ENCODE measurements around the gene MSRB3.

The MSRB3 gene

DNA sequence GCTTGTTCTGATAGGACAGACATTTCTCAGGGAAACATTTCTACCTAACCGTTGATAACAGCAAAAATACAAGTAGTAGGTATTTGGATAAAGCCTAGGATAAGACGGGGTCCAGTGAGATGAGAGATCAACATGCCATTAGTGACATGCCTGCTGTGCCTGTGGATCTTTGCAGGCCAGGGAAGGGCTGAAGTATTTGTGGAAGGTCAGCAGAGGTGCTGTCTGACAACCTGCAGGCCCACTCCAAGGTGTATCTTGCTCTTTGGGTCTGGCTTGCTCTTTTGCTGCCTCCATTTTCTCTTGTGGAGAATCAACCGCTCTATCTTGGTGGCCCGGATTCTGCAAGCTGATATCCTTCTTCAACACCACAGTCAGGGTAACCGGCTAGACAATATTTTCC is 46.7 kb downstream of the MSRB3 start:
- H3K4me3 ChIP-seq (ENCODE audit: low read depth, low read length) = no peak overlapping the region
- no peak overlapping the region for H3K4me2 ChIP-seq (ENCODE audit: low read length)
- H3K27me3 ChIP-seq (ENCODE audit: control insufficient read depth, insufficient read depth, low read length) = no peaks in the 10 kb centered on the region
- TF ChIP-seq, protein P1, sequence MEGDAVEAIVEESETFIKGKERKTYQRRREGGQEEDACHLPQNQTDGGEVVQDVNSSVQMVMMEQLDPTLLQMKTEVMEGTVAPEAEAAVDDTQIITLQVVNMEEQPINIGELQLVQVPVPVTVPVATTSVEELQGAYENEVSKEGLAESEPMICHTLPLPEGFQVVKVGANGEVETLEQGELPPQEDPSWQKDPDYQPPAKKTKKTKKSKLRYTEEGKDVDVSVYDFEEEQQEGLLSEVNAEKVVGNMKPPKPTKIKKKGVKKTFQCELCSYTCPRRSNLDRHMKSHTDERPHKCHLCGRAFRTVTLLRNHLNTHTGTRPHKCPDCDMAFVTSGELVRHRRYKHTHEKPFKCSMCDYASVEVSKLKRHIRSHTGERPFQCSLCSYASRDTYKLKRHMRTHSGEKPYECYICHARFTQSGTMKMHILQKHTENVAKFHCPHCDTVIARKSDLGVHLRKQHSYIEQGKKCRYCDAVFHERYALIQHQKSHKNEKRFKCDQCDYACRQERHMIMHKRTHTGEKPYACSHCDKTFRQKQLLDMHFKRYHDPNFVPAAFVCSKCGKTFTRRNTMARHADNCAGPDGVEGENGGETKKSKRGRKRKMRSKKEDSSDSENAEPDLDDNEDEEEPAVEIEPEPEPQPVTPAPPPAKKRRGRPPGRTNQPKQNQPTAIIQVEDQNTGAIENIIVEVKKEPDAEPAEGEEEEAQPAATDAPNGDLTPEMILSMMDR (IDR thresholded peaks at IDR 0.05) = no peak
- no peaks in the 10 kb centered on the region for H3K9me3 ChIP-seq (ENCODE audit: control insufficient read depth, low read length)
- no peaks in the 10 kb centered on the region for H3K36me3 ChIP-seq (ENCODE audit: control insufficient read depth, insufficient read depth, low read length)
- H3K27ac ChIP-seq = no peak overlapping the region
- H2AFZ ChIP-seq = no peak overlapping the region
- H3K4me1 ChIP-seq = no peaks in the 10 kb centered on the region
- no peaks in the 10 kb centered on the region for H3K79me2 ChIP-seq
- H3K9ac ChIP-seq = no peak overlapping the region

DNA sequence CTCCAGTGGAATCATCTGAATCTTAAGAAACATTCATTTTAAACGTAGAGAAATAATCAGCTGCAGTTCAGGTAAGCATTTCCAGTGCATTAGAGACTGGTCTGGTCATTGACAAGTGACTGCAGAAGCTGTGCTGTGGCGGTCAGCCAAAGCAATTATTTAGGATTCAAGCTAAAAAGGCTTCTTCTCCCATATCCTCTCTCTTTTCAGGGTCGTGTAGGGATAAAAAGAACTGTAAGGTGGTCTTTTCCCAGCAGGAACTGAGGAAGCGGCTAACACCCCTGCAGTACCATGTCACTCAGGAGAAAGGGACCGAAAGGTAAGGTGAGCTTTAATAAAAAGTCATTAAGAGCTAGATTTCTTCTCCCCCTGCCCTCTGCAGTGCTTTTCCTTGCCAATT is 48.1 kb downstream of the MSRB3 start:
- Histone ChIP-seq H3K9me3 (ENCODE audit: control insufficient read depth, low read length) (no peaks in the 10 kb centered on the region), H3K27ac (no peak overlapping the region), H3K79me2 (no peaks in the 10 kb centered on the region), H3K36me3 (ENCODE audit: control insufficient read depth, insufficient read depth, low read length) (no peaks in the 10 kb centered on the region), H3K4me3 (ENCODE audit: low read depth, low read length) (no peak overlapping the region), H3K4me1 (no peaks in the 10 kb centered on the region), H3K27me3 (ENCODE audit: control insufficient read depth, insufficient read depth, low read length) (no peaks in the 10 kb centered on the region), H2AFZ (no peak overlapping the region), H3K9ac (no peak overlapping the region), H3K4me2 (ENCODE audit: low read length) (no peak overlapping the region)
- TF ChIP-seq, protein P1 (IDR thresholded peaks at IDR 0.05) = no peak

- Histone ChIP-seq H3K79me2 (no peaks in the 10 kb centered on the region), H3K27me3 (ENCODE audit: control insufficient read depth, insufficient read depth, low read length) (no peaks in the 10 kb centered on the region), H3K27ac (no peak overlapping the region), H3K36me3 (ENCODE audit: control insufficient read depth, insufficient read depth, low read length) (no peaks in the 10 kb centered on the region), H3K4me3 (ENCODE audit: low read depth, low read length) (no peak overlapping the region), H3K4me2 (ENCODE audit: low read length) (no peak overlapping the region), H3K9ac (no peak overlapping the region), H3K9me3 (ENCODE audit: control insufficient read depth, low read length) (no peaks in the 10 kb centered on the region), H3K4me1 (no peaks in the 10 kb centered on the region), H2AFZ (no peak overlapping the region)
- TF ChIP-seq, protein P1 (IDR thresholded peaks at IDR 0.05) = no peak
These were observed 49.0 kb downstream of the MSRB3 start for GRCh38 chr12:65327207-65328076.

DNA sequence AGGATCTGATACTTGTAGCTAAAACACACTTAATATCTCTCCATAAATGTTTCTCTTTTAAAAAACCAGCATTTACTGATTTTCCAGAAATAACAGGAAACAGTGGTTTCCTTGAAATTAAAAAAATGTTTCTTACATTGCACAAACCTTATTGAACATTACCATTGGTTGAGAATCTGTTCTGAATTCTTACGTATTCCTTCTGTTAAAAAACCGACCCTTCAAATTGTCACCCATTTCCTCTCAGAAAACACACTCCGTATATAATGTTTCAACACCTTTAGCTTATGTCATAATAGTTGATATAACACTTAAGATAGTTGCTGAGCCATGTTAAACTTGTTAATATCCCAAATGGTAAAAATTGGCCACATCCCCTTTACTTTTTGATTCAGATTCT is 51.2 kb downstream of the MSRB3 start:
- Histone ChIP-seq H3K79me2 (no peaks in the 10 kb centered on the region), H3K4me3 (ENCODE audit: low read depth, low read length) (no peak overlapping the region), H3K27ac (no peak overlapping the region), H3K36me3 (ENCODE audit: control insufficient read depth, insufficient read depth, low read length) (no peaks in the 10 kb centered on the region), H3K9me3 (ENCODE audit: control insufficient read depth, low read length) (no peaks in the 10 kb centered on the region), H3K9ac (no peak overlapping the region), H3K27me3 (ENCODE audit: control insufficient read depth, insufficient read depth, low read length) (no peaks in the 10 kb centered on the region), H3K4me2 (ENCODE audit: low read length) (no peak overlapping the region), H3K4me1 (no peaks in the 10 kb centered on the region), H2AFZ (no peak overlapping the region)
- TF ChIP-seq, protein P1 (IDR thresholded peaks at IDR 0.05) = no peak

DNA sequence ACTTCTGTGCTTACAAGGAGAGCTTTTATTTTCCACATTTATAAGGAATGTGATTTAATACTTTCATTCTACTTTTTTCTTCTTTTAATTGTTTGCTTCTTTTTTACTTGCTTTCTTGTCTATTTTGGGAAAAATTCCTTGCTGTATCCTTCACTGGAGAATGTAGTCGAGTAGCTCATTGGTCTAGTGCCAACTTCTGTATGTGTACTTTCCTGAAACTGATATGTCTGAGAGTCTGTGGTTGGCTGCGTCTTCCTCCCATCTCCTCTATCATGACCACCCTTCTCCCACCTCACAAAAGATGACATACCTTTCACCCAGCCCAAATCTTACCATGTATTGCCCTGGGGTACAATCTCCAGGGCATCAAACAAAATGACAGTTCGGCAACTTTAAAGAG is 51.8 kb downstream of the MSRB3 start:
- Histone ChIP-seq H3K9ac (no peak overlapping the region), H3K4me1 (no peaks in the 10 kb centered on the region), H3K27me3 (ENCODE audit: control insufficient read depth, insufficient read depth, low read length) (no peaks in the 10 kb centered on the region), H3K79me2 (no peaks in the 10 kb centered on the region), H3K4me3 (ENCODE audit: low read depth, low read length) (no peak overlapping the region), H2AFZ (no peak overlapping the region), H3K36me3 (ENCODE audit: control insufficient read depth, insufficient read depth, low read length) (no peaks in the 10 kb centered on the region), H3K4me2 (ENCODE audit: low read length) (no peak overlapping the region), H3K27ac (no peak overlapping the region), H3K9me3 (ENCODE audit: control insufficient read depth, low read length) (no peaks in the 10 kb centered on the region)
- TF ChIP-seq, protein P1 (IDR thresholded peaks at IDR 0.05) = no peak
